MM.1S (cell line): ENCODE measurements around the gene SMIM1.
A peak's percentile ranks its signal among the peaks of the same experiment; 100 is the strongest.
"Not testable (repeated sequence)": the region's sequence is repeated elsewhere in the genome, so short reads cannot be mapped to it uniquely, and the experiment has no call there.

Experiments
- DNase-seq: peaks from one replicate; pipeline ENCODE4 v3.0.0-alpha.2; 2015
- H2AFZ ChIP-seq: fragments of 300-600 bp; sonication (generic); 2 replicates; pipeline ENCODE4 v1.6.0; 2016; ENCODE audit warnings: antibody characterized with exemption, low read length
- H3F3A ChIP-seq: fragments of 300-600 bp; sonication (generic); 2 replicates; pipeline ENCODE4 v1.6.1; 2016; ENCODE audit warnings: mild to moderate bottlenecking, antibody characterized with exemption, low read length, moderate library complexity, mixed read lengths; ENCODE audit not compliant: insufficient read depth
- H3K27ac ChIP-seq: fragments of 300-600 bp; sonication (generic); 2 replicates; pipeline ENCODE4 v1.5.1; 2016; ENCODE audit warnings: mild to moderate bottlenecking, low read length
- H3K27me3 ChIP-seq: fragments of 300-600 bp; sonication (generic); replicated peaks from 2 replicates; pipeline ENCODE4 v1.6.0; 2016; ENCODE audit warnings: low read length; ENCODE audit not compliant: insufficient read depth
- H3K36me3 ChIP-seq: fragments of 300-600 bp; sonication (generic); replicated peaks from 2 replicates; pipeline ENCODE4 v1.6.1; 2016; ENCODE audit warnings: mild to moderate bottlenecking, low read length, mixed read lengths; ENCODE audit not compliant: insufficient read depth
- H3K4me1 ChIP-seq: fragments of 300-600 bp; sonication (generic); 2 replicates; pipeline ENCODE4 v1.6.1; 2016; ENCODE audit warnings: low read length, mixed read lengths
- H3K4me2 ChIP-seq: fragments of 300-600 bp; sonication (generic); 2 replicates; pipeline ENCODE4 v1.6.0; 2016; ENCODE audit warnings: low read depth, low read length
- H3K4me3 ChIP-seq: fragments of 300-600 bp; sonication (generic); 2 replicates; pipeline ENCODE4 v1.5.1; 2016; ENCODE audit warnings: low read length, mixed read lengths
- H3K79me2 ChIP-seq: fragments of 300-600 bp; sonication (generic); 2 replicates; pipeline ENCODE4 v1.6.1; 2016; ENCODE audit warnings: mixed run types, low read length, mixed read lengths
- H3K9ac ChIP-seq: fragments of 300-600 bp; sonication (generic); 2 replicates; pipeline ENCODE4 v1.6.1; 2016; ENCODE audit warnings: low read length, mixed read lengths
- H3K9me2 ChIP-seq: fragments of 300-600 bp; sonication (generic); replicated peaks from 2 replicates; pipeline ENCODE4 v1.6.1; 2016; ENCODE audit warnings: mild to moderate bottlenecking, low read length, mixed read lengths; ENCODE audit not compliant: insufficient read depth
- H3K9me3 ChIP-seq: fragments of 300-600 bp; sonication (generic); replicated peaks from 2 replicates; pipeline ENCODE4 v1.6.1; 2016; ENCODE audit warnings: mild to moderate bottlenecking, low read length, mixed read lengths; ENCODE audit not compliant: insufficient read depth
- H4K20me1 ChIP-seq: fragments of 300-600 bp; sonication (generic); 2 replicates; pipeline ENCODE4 v1.6.1; 2016; ENCODE audit warnings: mild to moderate bottlenecking, low read length, moderate library complexity, mixed read lengths; ENCODE audit not compliant: insufficient read depth
- EZH2 ChIP-seq: fragments of 300-600 bp; sonication (generic); optimal IDR thresholded peaks from 2 replicates; pipeline ENCODE3; 2017; ENCODE audit warnings: low read depth, mild to moderate bottlenecking, antibody characterized with exemption, low read length, mixed read lengths
- EZH2phosphoT487 ChIP-seq: fragments of 300-600 bp; sonication (generic); IDR thresholded peaks from 2 replicates; pipeline ENCODE4 v1.6.1; 2018; ENCODE audit warnings: antibody characterized with exemption, low read length
- TF ChIP-seq, protein P1 (sequence below): fragments of 300-600 bp; sonication (generic); IDR thresholded peaks from 2 replicates; pipeline ENCODE4 v1.5.1; 2016; ENCODE audit warnings: antibody characterized with exemption, low read length, mixed read lengths

SMIM1 gene

GRCh38 chr1:3799976-3800685, 27.6 kb downstream of the SMIM1 start:
- no peak for DNase-seq

GRCh38 chr1:3800795-3801194, 28.2 kb downstream of the SMIM1 start:
- not testable (repeated sequence) for H3K4me1 ChIP-seq, H3K9ac ChIP-seq, H3K9me2 ChIP-seq, H3K4me3 ChIP-seq, H3K79me2 ChIP-seq, H3K27ac ChIP-seq, DNase-seq, H3K4me2 ChIP-seq, H3K9me3 ChIP-seq, H3F3A ChIP-seq, H3K36me3 ChIP-seq, H4K20me1 ChIP-seq
- Histone ChIP-seq H3K27me3 (peaks cover 45% of the 10 kb centered on the region), H2AFZ (0 out of 2 replicates have a peak overlapping the region, but pooled peaks have one; percentile 11)

More at GRCh38 chr1:3799976-3800685, 27.6 kb downstream of the SMIM1 start:
- Histone ChIP-seq H3K4me2 (no peak overlapping the region), H2AFZ (no peak overlapping the region), H3K9ac (no peak overlapping the region), H4K20me1 (no peaks in the 10 kb centered on the region), H3K9me2 (no peaks in the 10 kb centered on the region), H3K4me3 (no peak overlapping the region), H3K27ac (no peak overlapping the region), H3K4me1 (peaks cover 3% of the 10 kb centered on the region), H3K36me3 (no peaks in the 10 kb centered on the region), H3K27me3 (peaks cover 38% of the 10 kb centered on the region), H3K9me3 (no peaks in the 10 kb centered on the region), H3K79me2 (peaks cover 12% of the 10 kb centered on the region), H3F3A (no peaks in the 10 kb centered on the region)
- no peak for TF ChIP-seq EZH2phosphoT487
- no peak for TF ChIP-seq EZH2
- TF ChIP-seq, protein P1, sequence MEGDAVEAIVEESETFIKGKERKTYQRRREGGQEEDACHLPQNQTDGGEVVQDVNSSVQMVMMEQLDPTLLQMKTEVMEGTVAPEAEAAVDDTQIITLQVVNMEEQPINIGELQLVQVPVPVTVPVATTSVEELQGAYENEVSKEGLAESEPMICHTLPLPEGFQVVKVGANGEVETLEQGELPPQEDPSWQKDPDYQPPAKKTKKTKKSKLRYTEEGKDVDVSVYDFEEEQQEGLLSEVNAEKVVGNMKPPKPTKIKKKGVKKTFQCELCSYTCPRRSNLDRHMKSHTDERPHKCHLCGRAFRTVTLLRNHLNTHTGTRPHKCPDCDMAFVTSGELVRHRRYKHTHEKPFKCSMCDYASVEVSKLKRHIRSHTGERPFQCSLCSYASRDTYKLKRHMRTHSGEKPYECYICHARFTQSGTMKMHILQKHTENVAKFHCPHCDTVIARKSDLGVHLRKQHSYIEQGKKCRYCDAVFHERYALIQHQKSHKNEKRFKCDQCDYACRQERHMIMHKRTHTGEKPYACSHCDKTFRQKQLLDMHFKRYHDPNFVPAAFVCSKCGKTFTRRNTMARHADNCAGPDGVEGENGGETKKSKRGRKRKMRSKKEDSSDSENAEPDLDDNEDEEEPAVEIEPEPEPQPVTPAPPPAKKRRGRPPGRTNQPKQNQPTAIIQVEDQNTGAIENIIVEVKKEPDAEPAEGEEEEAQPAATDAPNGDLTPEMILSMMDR: no peak

GRCh38 chr1:3803905-3804626, 31.5 kb downstream of the SMIM1 start:
- H3K9ac ChIP-seq: no peak overlapping the region
- no peak for DNase-seq
- H2AFZ ChIP-seq: no peak overlapping the region

GRCh38 chr1:3804627-3804944, 32.0 kb downstream of the SMIM1 start:
- not testable (repeated sequence) for H3K9me2 ChIP-seq, H3K36me3 ChIP-seq, H3K4me1 ChIP-seq

More at GRCh38 chr1:3803905-3804626, 31.5 kb downstream of the SMIM1 start:
- Histone ChIP-seq H3K9me3 (no peaks in the 10 kb centered on the region), H3K4me3 (no peak overlapping the region), H3K4me1 (no peaks in the 10 kb centered on the region), H3K79me2 (no peaks in the 10 kb centered on the region), H3K9me2 (no peaks in the 10 kb centered on the region), H3K27ac (no peak overlapping the region), H4K20me1 (no peaks in the 10 kb centered on the region), H3K4me2 (no peak overlapping the region), H3K36me3 (no peaks in the 10 kb centered on the region), H3F3A (no peaks in the 10 kb centered on the region), H3K27me3 (peaks cover 50% of the 10 kb centered on the region)
- no peak for TF ChIP-seq EZH2phosphoT487
- no peak for TF ChIP-seq EZH2
- TF ChIP-seq, protein P1: no peak

More at GRCh38 chr1:3804627-3804944, 32.0 kb downstream of the SMIM1 start:
- H3K9me3 ChIP-seq, H4K20me1 ChIP-seq, H2AFZ ChIP-seq, H3K27ac ChIP-seq, H3K4me2 ChIP-seq, DNase-seq, H3K4me3 ChIP-seq, H3F3A ChIP-seq, H3K9ac ChIP-seq, H3K79me2 ChIP-seq: not testable (repeated sequence)
- peaks cover 48% of the 10 kb centered on the region for H3K27me3 ChIP-seq
